Measurements from ENCODE around the gene PRKCE.

The PRKCE gene

DNA sequence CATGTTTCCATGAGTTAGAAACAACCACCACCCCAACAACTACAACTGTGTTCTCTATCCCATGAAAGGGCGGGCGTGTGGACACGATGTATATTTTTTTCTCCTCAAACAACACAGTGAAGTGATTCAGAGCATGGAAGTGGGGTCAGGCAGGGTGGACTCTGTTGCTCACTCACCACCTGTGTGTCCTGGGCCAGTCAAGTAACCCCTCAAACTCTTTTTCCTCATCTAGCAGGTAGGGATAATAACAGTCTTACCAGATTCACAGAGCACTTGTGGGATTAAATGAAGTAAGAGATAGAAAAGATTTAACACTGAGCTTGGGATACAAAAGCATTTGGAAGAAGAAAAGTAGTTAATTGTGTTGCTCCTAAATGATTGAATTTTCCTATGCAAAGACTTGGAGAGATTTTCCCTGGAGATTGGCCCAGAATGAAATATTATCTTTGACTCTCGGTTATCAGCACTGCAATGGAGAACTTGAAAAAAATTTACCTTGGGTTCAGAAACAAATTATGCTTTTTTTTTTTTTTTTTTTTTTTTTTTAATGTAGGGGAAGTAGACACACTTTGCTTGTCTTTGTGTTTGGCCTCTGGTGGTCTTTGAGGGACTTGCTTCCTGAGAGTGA is 483.9 kb downstream of the PRKCE start:
- Mint-ChIP-seq H3K36me3 (ENCODE audit: low read depth) (no peaks in the 10 kb centered on the region), H3K4me1 (no peaks in the 10 kb centered on the region), H3K9me3 (no peaks in the 10 kb centered on the region), H3K27me3 (no peaks in the 10 kb centered on the region), H3K27ac (no peak overlapping the region), H3K4me3 (no peak overlapping the region)
- ATAC-seq, result no peak
- DNase-seq, result no peak

DNA sequence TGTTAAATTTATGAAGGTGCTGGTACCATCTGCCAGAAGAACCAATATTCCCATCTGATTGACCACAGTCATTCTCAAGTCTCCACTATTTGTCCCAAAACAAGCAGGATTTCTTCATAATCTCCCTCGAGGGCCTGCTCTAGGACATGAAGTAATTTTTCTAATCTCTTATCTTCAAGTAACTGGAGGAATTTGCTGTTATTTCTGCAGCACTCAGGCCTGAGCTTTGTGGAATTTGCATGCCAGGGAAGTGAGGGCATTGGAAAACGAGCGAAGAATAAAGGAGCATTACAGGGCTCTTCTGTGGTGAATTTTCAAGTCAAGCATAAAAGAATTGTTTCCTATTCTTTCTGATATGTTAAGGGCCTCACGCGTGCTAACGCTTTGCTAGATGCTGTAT is 484.5 kb downstream of the PRKCE start:
- Mint-ChIP-seq H3K27ac (no peak overlapping the region), H3K36me3 (ENCODE audit: low read depth) (no peaks in the 10 kb centered on the region), H3K9me3 (no peaks in the 10 kb centered on the region), H3K4me3 (no peak overlapping the region), H3K27me3 (no peaks in the 10 kb centered on the region), H3K4me1 (no peaks in the 10 kb centered on the region)
- ATAC-seq (no peak), DNase-seq (no peak)

DNA sequence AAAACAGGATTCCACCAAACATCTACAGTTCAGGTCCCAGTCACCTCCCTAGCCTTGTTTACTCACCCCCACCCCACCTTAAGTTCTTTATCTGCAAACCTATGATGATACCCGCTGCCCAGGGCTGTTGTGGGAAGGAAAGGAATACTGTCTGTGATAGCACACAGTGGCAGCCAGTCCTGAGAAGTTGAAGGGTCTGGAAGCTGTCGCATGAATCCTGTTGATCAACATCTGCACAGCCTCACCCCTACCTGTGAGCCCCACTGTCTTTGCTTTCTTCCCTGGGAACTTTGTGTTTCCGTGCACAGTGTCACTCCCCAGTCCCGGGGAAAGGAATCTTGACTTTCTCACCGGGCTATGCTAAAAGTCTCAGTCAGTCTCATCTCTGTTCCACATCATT is 485.0 kb downstream of the PRKCE start:
- Mint-ChIP-seq H3K4me1 (no peaks in the 10 kb centered on the region), H3K27ac (no peak overlapping the region), H3K4me3 (no peak overlapping the region), H3K27me3 (no peaks in the 10 kb centered on the region), H3K9me3 (no peaks in the 10 kb centered on the region), H3K36me3 (ENCODE audit: low read depth) (no peaks in the 10 kb centered on the region)
- ATAC-seq, result no peak
- no peak for DNase-seq

DNA sequence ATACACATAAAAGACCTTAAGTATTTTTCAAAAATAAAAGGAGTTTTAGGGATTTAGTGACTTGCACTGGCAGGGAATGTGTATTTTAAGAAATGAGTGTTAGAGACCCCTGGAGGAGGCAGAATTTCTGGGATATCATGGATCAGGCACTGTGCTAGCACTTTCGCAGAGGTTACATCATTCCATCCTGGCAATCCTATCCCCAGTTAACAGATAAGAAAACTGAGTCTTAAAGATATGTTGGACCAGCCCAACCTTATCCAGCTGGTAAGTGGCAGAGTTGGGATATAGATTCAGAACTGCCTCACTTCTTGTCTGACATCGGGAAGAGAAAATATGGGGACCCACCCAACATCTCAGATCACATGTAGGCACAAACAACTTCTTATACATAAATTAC is 485.5 kb downstream of the PRKCE start:
- ATAC-seq, result no peak
- H3K4me1 Mint-ChIP-seq, result no peaks in the 10 kb centered on the region
- H3K4me3 Mint-ChIP-seq, result no peak overlapping the region
- H3K27me3 Mint-ChIP-seq, result no peaks in the 10 kb centered on the region
- no peaks in the 10 kb centered on the region for H3K9me3 Mint-ChIP-seq
- no peak overlapping the region for H3K27ac Mint-ChIP-seq
- DNase-seq, result no peak
- H3K36me3 Mint-ChIP-seq (ENCODE audit: low read depth), result no peaks in the 10 kb centered on the region

DNA sequence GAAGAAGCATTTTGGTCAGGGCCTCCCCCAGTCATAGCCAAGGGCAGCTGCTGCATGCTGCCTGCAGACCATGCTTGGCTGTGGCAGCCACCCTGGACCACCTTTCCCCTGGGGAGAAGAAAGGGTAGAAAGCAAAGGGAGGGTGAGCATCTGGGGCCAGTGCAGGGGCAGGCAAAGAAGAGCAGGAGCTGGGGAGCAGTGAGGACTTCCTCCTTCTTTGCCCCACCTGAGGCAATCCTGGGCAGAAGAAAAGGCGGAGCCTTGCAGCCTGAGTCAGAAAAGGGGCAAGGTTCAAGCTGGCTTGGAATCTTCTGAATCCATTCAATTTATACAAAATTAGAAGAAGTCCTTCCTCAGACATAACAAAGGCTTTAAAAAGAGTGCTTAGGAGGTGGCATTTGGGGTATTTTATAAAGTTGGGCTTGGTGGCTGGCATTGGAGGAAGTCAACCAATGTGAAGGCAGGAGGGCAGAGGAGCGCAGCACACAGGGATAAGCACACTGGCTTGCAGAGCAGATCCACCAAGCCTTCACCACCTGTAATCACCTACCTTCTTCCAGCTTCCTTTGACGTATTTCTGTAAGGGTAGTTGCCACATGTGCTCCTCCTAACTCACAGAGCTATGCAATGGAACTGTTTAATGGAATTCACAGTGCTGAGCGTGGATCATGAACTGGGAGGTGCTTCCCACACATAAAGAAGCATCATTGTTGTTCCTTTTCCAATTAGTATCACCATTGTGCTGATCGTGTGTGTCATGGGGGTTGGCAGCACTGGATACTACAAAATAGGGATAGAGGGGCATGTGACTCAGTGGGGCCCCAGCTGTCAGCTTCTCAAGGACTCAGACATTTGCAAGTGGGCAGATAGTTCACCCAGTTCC is 491.3 kb downstream of the PRKCE start:
- ATAC-seq (no peak), DNase-seq (no peak)
- Mint-ChIP-seq H3K36me3 (ENCODE audit: low read depth) (peaks cover 4% of the 10 kb centered on the region), H3K9me3 (no peaks in the 10 kb centered on the region), H3K4me1 (peaks cover 40% of the 10 kb centered on the region), H3K4me3 (no peak overlapping the region), H3K27me3 (no peaks in the 10 kb centered on the region), H3K27ac (no peak overlapping the region)

DNA sequence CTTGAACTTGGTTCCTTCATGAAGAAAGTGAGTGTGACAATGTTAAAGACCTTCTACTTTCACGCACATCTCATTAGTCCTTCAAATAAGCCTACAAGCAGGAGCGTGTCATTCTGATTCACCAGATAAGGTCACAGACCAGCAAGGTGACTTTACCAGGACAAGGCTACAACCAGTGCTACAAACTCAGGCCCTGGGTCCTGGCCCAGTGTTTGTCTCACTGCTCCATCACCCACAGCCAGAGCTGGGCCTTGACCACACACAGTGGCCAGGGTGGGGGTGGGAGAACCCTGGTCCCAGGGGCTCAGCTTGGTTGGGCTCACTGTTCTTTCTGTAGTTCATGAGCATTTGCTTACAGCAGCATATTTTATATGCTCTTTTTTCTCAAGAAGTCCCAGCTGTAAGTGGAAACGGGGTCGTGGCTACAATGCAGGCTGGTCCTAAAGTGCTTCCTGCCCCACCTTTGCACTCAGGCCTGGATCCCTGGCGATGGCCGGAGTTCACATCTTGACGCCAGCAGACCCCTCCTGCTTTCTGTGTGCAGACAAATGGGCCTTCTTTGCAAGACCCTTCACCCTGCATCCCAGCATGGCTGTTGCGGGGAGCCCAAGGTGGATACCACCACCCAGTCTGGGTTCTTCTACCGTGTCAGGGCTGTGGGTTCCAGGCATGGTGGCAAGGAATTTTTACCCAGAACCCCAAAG is 492.1 kb downstream of the PRKCE start:
- peak; percentile 34 for ATAC-seq
- no peaks in the 10 kb centered on the region for H3K27me3 Mint-ChIP-seq
- peak overlapping the region; percentile 9 for H3K27ac Mint-ChIP-seq
- peaks cover 40% of the 10 kb centered on the region for H3K4me1 Mint-ChIP-seq
- H3K4me3 Mint-ChIP-seq, result no peak overlapping the region
- DNase-seq, result no peak
- H3K36me3 Mint-ChIP-seq (ENCODE audit: low read depth), result peaks cover 4% of the 10 kb centered on the region
- H3K9me3 Mint-ChIP-seq, result no peaks in the 10 kb centered on the region

DNA sequence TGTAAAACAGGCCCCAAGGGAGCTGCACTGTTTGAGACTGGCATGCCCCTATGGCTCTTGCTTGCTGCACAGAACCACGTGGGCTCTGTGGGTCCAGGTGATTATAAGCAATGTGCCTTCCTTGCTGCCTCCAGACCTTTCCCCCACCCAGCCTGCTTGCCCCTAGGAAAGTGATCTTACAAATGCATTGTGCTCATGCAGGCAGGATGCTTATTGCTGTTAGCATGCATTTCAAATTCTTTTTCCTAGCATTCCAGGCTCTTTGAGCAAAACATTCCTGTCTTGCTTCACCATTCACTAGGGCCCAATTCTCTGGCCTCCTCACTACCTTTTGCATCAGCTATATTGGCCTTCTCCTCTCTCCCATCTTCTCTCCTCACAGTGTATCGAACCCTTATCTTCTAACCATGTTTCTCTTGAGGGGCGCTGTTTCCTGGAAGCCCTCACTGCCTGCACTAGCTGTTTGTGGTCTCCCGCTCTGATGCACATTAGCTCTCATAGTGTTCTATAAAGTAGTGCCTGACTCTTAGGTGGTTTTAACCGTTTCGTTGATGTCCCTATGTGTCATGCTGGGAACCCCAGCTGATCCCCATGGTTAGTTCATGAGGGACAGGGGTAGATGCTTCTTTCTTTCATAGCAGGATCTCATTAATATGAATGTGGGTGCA is 492.8 kb downstream of the PRKCE start:
- Mint-ChIP-seq H3K4me1 (peaks cover 40% of the 10 kb centered on the region), H3K4me3 (no peak overlapping the region), H3K36me3 (ENCODE audit: low read depth) (peaks cover 4% of the 10 kb centered on the region), H3K27ac (peak overlapping the region; percentile 40), H3K27me3 (no peaks in the 10 kb centered on the region), H3K9me3 (no peaks in the 10 kb centered on the region)
- ATAC-seq (peak; percentile 96), DNase-seq (peak; percentile 22)

DNA sequence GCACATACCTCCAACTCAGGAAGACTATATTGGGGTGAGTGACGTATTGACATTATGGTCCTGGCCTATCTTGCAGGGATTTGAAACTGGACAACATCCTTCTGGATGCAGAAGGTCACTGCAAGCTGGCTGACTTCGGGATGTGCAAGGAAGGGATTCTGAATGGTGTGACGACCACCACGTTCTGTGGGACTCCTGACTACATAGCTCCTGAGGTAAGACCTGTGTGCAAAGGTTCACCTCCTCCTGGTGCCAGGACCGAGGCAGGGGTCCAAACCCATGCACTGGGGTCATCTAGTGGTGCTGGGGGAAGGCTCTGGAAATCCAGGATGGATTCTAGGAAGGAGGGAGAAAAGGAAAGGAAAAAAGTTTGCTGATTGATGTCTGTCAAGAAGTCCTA is 493.5 kb downstream of the PRKCE start:
- Mint-ChIP-seq H3K9me3 (no peaks in the 10 kb centered on the region), H3K4me1 (peaks cover 40% of the 10 kb centered on the region), H3K27ac (no peak overlapping the region), H3K27me3 (no peaks in the 10 kb centered on the region), H3K36me3 (ENCODE audit: low read depth) (peaks cover 4% of the 10 kb centered on the region), H3K4me3 (no peak overlapping the region)
- DNase-seq (no peak), ATAC-seq (no peak)

DNA sequence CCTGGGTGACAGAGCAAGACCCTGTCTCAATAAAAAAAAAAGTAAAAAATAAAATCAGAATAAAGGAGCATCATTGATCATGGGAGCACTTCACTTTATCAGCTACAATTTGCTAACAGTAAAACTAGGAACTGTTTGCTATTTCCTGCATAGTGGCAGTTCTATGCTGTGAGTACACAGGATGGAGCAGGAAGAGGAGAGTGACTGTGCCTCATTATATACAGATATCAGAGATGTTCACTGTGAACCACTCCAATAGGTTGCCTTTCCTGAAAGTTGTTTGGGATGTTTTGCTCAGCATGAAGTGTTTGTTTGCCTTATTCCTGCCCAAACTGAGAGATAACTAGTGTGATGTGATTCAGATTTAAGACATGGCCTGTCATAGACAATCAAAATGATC is 494.4 kb downstream of the PRKCE start:
- Mint-ChIP-seq H3K9me3 (no peaks in the 10 kb centered on the region), H3K4me1 (peaks cover 40% of the 10 kb centered on the region)
- no peak for ATAC-seq

DNA sequence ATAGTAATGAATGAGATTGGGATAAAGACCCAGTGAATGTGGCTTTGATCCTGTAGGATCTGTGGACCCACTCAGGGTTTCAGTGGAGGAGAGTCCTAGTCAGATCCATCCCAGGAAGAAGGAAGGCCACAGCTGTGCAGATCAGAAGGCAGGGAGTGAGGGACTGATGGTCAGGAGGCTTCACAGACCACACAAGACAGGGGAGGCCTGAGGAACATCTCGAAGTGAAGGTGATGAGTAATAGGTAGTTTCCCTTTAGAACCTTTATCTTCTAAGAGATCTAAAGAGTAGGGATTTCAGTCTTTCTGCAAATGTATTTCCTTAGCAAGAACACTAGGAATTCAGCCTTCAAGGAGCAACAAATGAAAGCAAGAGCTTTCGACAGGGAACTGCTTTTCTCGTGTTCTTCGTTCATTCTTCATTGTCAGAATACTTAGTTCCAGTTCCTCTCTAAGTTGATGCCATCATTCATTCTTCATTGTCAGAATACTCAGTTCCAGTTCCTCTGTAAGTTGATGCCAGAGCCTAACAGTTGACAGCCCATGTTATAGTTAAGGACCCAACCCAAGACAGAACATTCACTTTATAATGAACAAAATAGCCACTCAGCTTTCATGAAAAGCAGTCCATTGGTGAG is 495.5 kb downstream of the PRKCE start:
- Mint-ChIP-seq H3K4me1 (peaks cover 41% of the 10 kb centered on the region), H3K9me3 (no peaks in the 10 kb centered on the region), H3K27me3 (no peaks in the 10 kb centered on the region), H3K4me3 (no peak overlapping the region), H3K27ac (no peak overlapping the region), H3K36me3 (ENCODE audit: low read depth) (peaks cover 4% of the 10 kb centered on the region)
- no peak for DNase-seq
- peak; percentile 40 for ATAC-seq

More for the DNA sequence above, 494.4 kb downstream of the PRKCE start:
- H3K27ac Mint-ChIP-seq, result no peak overlapping the region
- H3K36me3 Mint-ChIP-seq (ENCODE audit: low read depth), result peaks cover 4% of the 10 kb centered on the region
- no peak overlapping the region for H3K4me3 Mint-ChIP-seq
- H3K27me3 Mint-ChIP-seq, result no peaks in the 10 kb centered on the region
- DNase-seq, result no peak

DNA sequence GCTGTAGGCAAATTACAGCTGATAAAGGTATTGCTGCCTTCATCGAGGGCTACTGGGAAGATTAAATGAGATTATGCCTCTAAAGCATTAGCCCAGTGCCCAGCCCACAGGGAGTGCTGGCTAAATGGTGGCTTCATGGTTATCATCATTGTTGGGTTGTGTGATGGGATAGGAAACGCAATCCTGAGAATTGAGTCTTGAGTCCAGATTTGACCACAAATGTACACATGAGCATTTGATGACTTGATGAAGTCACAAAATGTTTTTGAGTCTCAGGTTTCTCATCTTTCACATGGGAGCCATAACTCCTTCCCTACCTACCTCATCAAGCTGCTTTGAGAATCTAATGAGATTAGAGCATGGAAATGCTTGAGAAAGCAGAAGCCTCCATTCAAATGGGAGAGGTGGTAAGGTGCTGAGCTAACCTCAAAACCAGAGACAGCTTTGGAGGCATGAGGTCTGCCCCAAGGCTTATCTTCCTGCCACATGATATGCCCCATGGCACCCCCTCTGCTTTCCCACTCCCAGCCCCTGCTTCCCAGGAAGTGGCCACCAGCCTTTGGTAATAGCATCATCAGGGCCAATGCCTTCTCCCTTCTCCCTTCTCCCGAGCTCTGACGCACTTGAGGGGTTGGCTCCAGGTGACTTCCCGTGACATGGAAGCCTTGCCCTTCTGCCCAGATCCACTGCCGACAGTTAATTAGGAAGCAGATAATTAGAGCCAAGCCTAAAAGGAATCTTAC is 496.3 kb downstream of the PRKCE start:
- H3K9me3 Mint-ChIP-seq, result no peaks in the 10 kb centered on the region
- no peak for DNase-seq

DNA sequence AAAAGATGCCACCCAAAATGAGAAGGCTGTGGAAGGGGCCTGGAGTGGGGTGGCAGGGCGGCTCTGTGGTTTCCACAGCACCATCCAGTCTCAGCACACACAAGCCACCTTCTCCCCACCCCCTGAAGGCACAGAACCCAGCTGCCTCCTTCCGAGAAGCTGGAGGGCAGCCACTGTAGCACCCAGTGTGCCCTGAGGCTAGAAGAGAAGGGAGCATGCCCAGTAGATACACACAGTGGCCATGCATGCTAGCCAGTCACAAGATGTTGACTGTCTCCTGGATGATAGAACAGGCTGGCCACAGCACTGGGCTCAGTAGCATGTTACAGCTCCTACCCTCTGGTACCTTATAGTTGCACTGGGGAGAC is 496.9 kb downstream of the PRKCE start:
- ATAC-seq (no peak), DNase-seq (no peak)
- Mint-ChIP-seq H3K27me3 (no peaks in the 10 kb centered on the region), H3K4me3 (no peak overlapping the region), H3K27ac (no peak overlapping the region), H3K9me3 (no peaks in the 10 kb centered on the region), H3K36me3 (ENCODE audit: low read depth) (peaks cover 7% of the 10 kb centered on the region), H3K4me1 (peaks cover 32% of the 10 kb centered on the region)

More for the DNA sequence above, 496.3 kb downstream of the PRKCE start:
- no peaks in the 10 kb centered on the region for H3K27me3 Mint-ChIP-seq
- ATAC-seq, result no peak
- peaks cover 37% of the 10 kb centered on the region for H3K4me1 Mint-ChIP-seq
- no peak overlapping the region for H3K4me3 Mint-ChIP-seq
- no peak overlapping the region for H3K27ac Mint-ChIP-seq
- peaks cover 4% of the 10 kb centered on the region for H3K36me3 Mint-ChIP-seq (ENCODE audit: low read depth)

DNA sequence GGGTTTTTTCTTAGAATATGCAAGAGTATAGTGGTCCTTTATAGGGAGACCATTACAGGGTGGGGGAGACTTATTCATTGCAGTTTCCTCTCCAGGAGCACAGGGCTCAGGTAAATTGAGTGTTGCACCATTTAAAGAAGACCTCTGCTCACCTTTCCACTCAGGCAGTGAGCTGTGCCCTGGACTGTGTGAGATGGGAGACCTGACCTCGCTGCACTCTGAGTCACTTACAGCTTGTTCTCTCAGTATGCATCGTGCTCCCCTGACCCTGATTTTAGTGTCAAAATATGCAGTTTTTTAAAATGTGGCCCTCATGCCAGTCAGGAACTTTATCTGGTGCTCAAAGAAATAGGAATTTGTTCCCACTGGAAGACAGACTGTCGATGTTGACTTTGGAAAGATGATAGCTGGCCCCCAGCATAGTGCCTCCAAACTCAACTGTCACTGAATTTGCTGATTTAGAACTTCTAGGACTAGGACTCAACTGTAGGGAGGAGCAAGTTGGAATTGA is 499.0 kb downstream of the PRKCE start:
- H3K9me3 Mint-ChIP-seq, result no peaks in the 10 kb centered on the region
- peaks cover 17% of the 10 kb centered on the region for H3K4me1 Mint-ChIP-seq
- no peak overlapping the region for H3K27ac Mint-ChIP-seq
- peaks cover 8% of the 10 kb centered on the region for H3K36me3 Mint-ChIP-seq (ENCODE audit: low read depth)
- H3K4me3 Mint-ChIP-seq, result no peak overlapping the region
- no peaks in the 10 kb centered on the region for H3K27me3 Mint-ChIP-seq
- peak; percentile 39 for ATAC-seq
- DNase-seq, result no peak

All from activated naive CD8-positive, alpha-beta T cell treated with anti-CD3 and anti-CD28 coated beads, Interleukin-2, amount 50 U/mL, for 24 hours (primary cell).